AG10803 (cell line): Measurements from ENCODE around the gene WFIKKN2.

Experiments
- DNase-seq: peaks from one replicate; pipeline ENCODE4 v3.0.0; 2010; ENCODE audit warnings: low read depth
- H3K4me3 ChIP-seq: 2 replicates; pipeline ENCODE4 v1.5.1; 2011; ENCODE audit warnings: mild to moderate bottlenecking, low read length, control low read depth
- CTCF ChIP-seq: conservative IDR thresholded peaks from 2 replicates; pipeline ENCODE4 v1.5.1; 2011; ENCODE audit warnings: mild to moderate bottlenecking, low read length, control low read depth, inconsistent platforms

WFIKKN2 gene

GRCh38 chr17:50834429-50835300 is 721 bp upstream of the WFIKKN2 start:
- DNase-seq: no peak
- no peak for TF ChIP-seq CTCF
- H3K4me3 ChIP-seq: no peak overlapping the region

GRCh38 chr17:50836826-50837225 is 1.4 kb downstream of the WFIKKN2 start:
- DNase-seq: no peak
- H3K4me3 ChIP-seq: no peak overlapping the region
- no peak for TF ChIP-seq CTCF

GRCh38 chr17:50837286-50837979 is 2.0 kb downstream of the WFIKKN2 start:
- DNase-seq: no peak
- no peak for TF ChIP-seq CTCF
- no peak overlapping the region for H3K4me3 ChIP-seq

GRCh38 chr17:50837980-50838954 is 2.9 kb downstream of the WFIKKN2 start:
- no peak for TF ChIP-seq CTCF
- DNase-seq: no peak
- H3K4me3 ChIP-seq: no peak overlapping the region

GRCh38 chr17:50839591-50840310 is 4.4 kb downstream of the WFIKKN2 start:
- no peak for TF ChIP-seq CTCF
- H3K4me3 ChIP-seq: no peak overlapping the region
- DNase-seq: no peak

- DNase-seq: no peak
- no peak overlapping the region for H3K4me3 ChIP-seq
- TF ChIP-seq CTCF: no peak
Observed at GRCh38 chr17:50840311-50840851, 5.0 kb downstream of the WFIKKN2 start.
